ENCODE measurements around the gene FCAMR. TPM values are rescaled to one million over a fixed set of nuclear protein-coding genes. Genes with fewer than 3 reads are reported as not detected.

The FCAMR gene
- total RNA-seq, 1 donor from 2014 or later, result not detected

DNA sequence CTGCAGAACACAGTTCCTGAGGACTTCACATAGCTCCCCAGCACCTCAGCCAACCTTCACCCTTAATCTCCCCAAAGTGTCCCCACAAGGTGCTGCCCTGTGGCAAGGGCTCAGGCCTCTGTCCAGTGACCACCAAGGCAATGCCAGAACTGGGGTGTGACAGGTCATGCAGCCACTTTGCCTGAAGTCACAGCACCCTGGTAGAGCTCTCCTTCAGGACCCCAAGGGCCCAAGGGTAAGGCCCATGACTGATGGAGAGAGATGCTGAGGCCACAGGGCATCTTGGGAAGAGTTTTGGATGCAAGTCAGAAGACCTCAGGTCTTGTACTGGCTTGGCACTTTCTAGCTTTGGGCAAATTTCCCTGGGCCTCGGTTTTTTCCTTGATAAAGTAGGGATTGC, 47.7 kb downstream of the FCAMR start:
- Mint-ChIP-seq H3K36me3 (ENCODE audit: low read depth, unreplicated experiment) (no peaks in the 10 kb centered on the region), H3K9me3 (ENCODE audit: unreplicated experiment) (peaks cover 2% of the 10 kb centered on the region), H3K27me3 (ENCODE audit: low read depth, unreplicated experiment) (peaks cover 20% of the 10 kb centered on the region), H3K27ac (ENCODE audit: unreplicated experiment) (no peak overlapping the region), H3K4me3 (ENCODE audit: unreplicated experiment) (no peak overlapping the region), H3K4me1 (ENCODE audit: low read depth, unreplicated experiment) (no peaks in the 10 kb centered on the region)
- Histone ChIP-seq H3K4me1 (ENCODE audit: insufficient read depth, low read length) (no peaks in the 10 kb centered on the region), H3K9me3 (ENCODE audit: insufficient read depth, low read depth, low read length) (peaks cover 3% of the 10 kb centered on the region), H3K36me3 (ENCODE audit: insufficient read depth, low read length) (no peaks in the 10 kb centered on the region), H3K79me2 (ENCODE audit: insufficient read depth, low read length) (no peaks in the 10 kb centered on the region), H3K27ac (ENCODE audit: low read depth, low read length) (no peak overlapping the region), H3K4me3 (ENCODE audit: insufficient read depth, low read depth, low read length) (no peak overlapping the region), H2AFZ (ENCODE audit: low read depth, low read length) (no peak overlapping the region), H3K27me3 (ENCODE audit: insufficient read depth, low read length) (peaks cover 3% of the 10 kb centered on the region), H3K9ac (ENCODE audit: low read length) (no peak overlapping the region), H3K4me2 (ENCODE audit: low read length) (no peak overlapping the region), H4K20me1 (ENCODE audit: insufficient read depth, low read length) (no peaks in the 10 kb centered on the region)
- FAIRE-seq, result no peak
- TF ChIP-seq EZH2 (IDR thresholded peaks at IDR 0.05; ENCODE audit: insufficient read depth, low read length), result no peak
- TF ChIP-seq, protein P1, sequence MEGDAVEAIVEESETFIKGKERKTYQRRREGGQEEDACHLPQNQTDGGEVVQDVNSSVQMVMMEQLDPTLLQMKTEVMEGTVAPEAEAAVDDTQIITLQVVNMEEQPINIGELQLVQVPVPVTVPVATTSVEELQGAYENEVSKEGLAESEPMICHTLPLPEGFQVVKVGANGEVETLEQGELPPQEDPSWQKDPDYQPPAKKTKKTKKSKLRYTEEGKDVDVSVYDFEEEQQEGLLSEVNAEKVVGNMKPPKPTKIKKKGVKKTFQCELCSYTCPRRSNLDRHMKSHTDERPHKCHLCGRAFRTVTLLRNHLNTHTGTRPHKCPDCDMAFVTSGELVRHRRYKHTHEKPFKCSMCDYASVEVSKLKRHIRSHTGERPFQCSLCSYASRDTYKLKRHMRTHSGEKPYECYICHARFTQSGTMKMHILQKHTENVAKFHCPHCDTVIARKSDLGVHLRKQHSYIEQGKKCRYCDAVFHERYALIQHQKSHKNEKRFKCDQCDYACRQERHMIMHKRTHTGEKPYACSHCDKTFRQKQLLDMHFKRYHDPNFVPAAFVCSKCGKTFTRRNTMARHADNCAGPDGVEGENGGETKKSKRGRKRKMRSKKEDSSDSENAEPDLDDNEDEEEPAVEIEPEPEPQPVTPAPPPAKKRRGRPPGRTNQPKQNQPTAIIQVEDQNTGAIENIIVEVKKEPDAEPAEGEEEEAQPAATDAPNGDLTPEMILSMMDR (IDR thresholded peaks at IDR 0.05; ENCODE audit: insufficient read depth, low read depth, low read length), result no peak
- DNase-seq (ENCODE audit: low read depth), result no peak

DNA sequence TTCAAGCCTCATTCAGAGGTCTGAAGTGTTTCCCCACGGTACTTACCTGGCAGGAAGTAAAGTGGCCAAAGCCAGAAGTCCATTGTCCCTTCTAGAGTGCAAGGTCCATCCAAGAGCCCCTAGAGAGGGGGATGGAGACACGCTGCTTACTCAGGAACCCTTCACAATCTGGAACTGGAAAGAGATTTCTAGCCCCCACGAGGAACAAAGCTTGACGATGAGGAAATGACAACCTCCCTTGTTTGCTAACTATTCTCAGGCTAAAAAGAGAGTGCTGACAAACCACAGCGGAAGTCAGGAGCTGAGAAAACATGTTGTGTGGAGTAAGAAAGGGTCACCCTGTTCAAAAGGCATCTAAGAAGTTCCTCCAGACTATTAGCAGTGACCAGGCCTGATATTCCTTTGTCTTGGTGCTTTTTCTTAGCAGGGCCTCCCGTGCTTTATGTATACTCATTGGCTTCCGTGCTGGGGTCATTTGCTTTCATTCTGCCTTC, 48.4 kb downstream of the FCAMR start, which contains the start of gene FCMR:
Gene FCMR (minus strand): TSS at position 170 of the 494 bp plus-strand sequence. CDS start 87 bp downstream, at position 83.
- Histone ChIP-seq H3K27ac (ENCODE audit: low read depth, low read length) (no peak within 1 kb of the TSS), H2AFZ (ENCODE audit: low read depth, low read length) (no peak within 1 kb of the TSS), H3K9me3 (ENCODE audit: insufficient read depth, low read depth, low read length) (peaks cover 3% of the 10 kb centered on the region), H3K36me3 (ENCODE audit: insufficient read depth, low read length) (no peaks in the 10 kb centered on the region), H3K4me2 (ENCODE audit: low read length) (no peak within 1 kb of the TSS), H3K9ac (ENCODE audit: low read length) (no peak within 1 kb of the TSS), H3K4me1 (ENCODE audit: insufficient read depth, low read length) (no peaks in the 10 kb centered on the region), H3K27me3 (ENCODE audit: insufficient read depth, low read length) (peaks cover 5% of the 10 kb centered on the region), H3K4me3 (ENCODE audit: insufficient read depth, low read depth, low read length) (no peak within 1 kb of the TSS), H3K79me2 (ENCODE audit: insufficient read depth, low read length) (no peaks in the 10 kb centered on the region), H4K20me1 (ENCODE audit: insufficient read depth, low read length) (no peaks in the 10 kb centered on the region)
- Mint-ChIP-seq H3K4me1 (ENCODE audit: low read depth, unreplicated experiment) (no peaks in the 10 kb centered on the region), H3K27me3 (ENCODE audit: low read depth, unreplicated experiment) (peaks cover 26% of the 10 kb centered on the region), H3K36me3 (ENCODE audit: low read depth, unreplicated experiment) (no peaks in the 10 kb centered on the region), H3K4me3 (ENCODE audit: unreplicated experiment) (no peak within 1 kb of the TSS), H3K9me3 (ENCODE audit: unreplicated experiment) (peaks cover 2% of the 10 kb centered on the region), H3K27ac (ENCODE audit: unreplicated experiment) (no peak within 1 kb of the TSS)
- FAIRE-seq (no peak), DNase-seq (ENCODE audit: low read depth) (no peak)
- no peak for TF ChIP-seq EZH2 (IDR thresholded peaks at IDR 0.05; ENCODE audit: insufficient read depth, low read length)
- TF ChIP-seq, protein P1 (IDR thresholded peaks at IDR 0.05; ENCODE audit: insufficient read depth, low read depth, low read length), result no peak

DNA sequence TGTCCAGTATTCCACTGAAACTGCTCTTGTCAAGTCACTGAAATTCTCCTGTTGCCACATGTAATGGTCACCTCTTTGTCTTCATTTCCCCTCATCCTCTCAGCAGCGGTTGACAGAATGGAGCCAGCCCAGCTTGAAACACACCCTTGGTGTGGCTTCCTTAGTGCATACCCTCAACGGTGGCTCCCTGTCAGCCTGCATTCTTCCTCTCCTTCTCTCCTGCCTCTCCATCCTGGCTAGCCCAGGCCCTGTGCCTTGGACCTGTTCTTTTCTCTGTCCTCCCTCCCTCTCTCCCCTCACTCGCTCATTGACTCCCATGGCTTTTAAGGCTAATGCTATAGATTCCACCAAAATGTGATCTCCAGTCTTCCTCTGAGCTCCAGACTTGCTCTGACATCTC, 52.2 kb downstream of the FCAMR start:
- H3K9ac ChIP-seq (ENCODE audit: low read length), result no peak overlapping the region
- no peak overlapping the region for H3K27ac ChIP-seq (ENCODE audit: low read depth, low read length)
- H2AFZ ChIP-seq (ENCODE audit: low read depth, low read length), result no peak overlapping the region
- FAIRE-seq (no peak), DNase-seq (ENCODE audit: low read depth) (no peak)
- H3K4me3 ChIP-seq (ENCODE audit: insufficient read depth, low read depth, low read length), result no peak overlapping the region
- Mint-ChIP-seq H3K4me1 (ENCODE audit: low read depth, unreplicated experiment) (no peaks in the 10 kb centered on the region), H3K27ac (ENCODE audit: unreplicated experiment) (no peak overlapping the region), H3K36me3 (ENCODE audit: low read depth, unreplicated experiment) (no peaks in the 10 kb centered on the region), H3K4me3 (ENCODE audit: unreplicated experiment) (no peak overlapping the region), H3K27me3 (ENCODE audit: low read depth, unreplicated experiment) (peaks cover 60% of the 10 kb centered on the region), H3K9me3 (ENCODE audit: unreplicated experiment) (peaks cover 2% of the 10 kb centered on the region)
- H3K27me3 ChIP-seq (ENCODE audit: insufficient read depth, low read length), result peaks cover 20% of the 10 kb centered on the region
- TF ChIP-seq, protein P1 (IDR thresholded peaks at IDR 0.05; ENCODE audit: insufficient read depth, low read depth, low read length), result no peak
- TF ChIP-seq EZH2 (IDR thresholded peaks at IDR 0.05; ENCODE audit: insufficient read depth, low read length), result no peak
- H3K4me1 ChIP-seq (ENCODE audit: insufficient read depth, low read length), result no peaks in the 10 kb centered on the region
- H4K20me1 ChIP-seq (ENCODE audit: insufficient read depth, low read length), result no peaks in the 10 kb centered on the region
- H3K9me3 ChIP-seq (ENCODE audit: insufficient read depth, low read depth, low read length), result no peaks in the 10 kb centered on the region
- no peak overlapping the region for H3K4me2 ChIP-seq (ENCODE audit: low read length)
- no peaks in the 10 kb centered on the region for H3K36me3 ChIP-seq (ENCODE audit: insufficient read depth, low read length)
- no peaks in the 10 kb centered on the region for H3K79me2 ChIP-seq (ENCODE audit: insufficient read depth, low read length)

Measured in astrocyte (in vitro differentiated cells and primary cell).